NOMO-1 treated with dmso at 0.1 percent for 144 hours (cell line): ENCODE measurements around the gene TMEM247.
"Not testable (repeated sequence)": the region's sequence is repeated elsewhere in the genome, so short reads cannot be mapped to it uniquely, and the experiment has no call there.

Experiments used
- DNase-seq: peaks from one replicate; lab custom pipeline; 2025; ENCODE audit not compliant: unreplicated experiment; lab: John Stamatoyannopoulos, UW

Gene TMEM247

DNA sequence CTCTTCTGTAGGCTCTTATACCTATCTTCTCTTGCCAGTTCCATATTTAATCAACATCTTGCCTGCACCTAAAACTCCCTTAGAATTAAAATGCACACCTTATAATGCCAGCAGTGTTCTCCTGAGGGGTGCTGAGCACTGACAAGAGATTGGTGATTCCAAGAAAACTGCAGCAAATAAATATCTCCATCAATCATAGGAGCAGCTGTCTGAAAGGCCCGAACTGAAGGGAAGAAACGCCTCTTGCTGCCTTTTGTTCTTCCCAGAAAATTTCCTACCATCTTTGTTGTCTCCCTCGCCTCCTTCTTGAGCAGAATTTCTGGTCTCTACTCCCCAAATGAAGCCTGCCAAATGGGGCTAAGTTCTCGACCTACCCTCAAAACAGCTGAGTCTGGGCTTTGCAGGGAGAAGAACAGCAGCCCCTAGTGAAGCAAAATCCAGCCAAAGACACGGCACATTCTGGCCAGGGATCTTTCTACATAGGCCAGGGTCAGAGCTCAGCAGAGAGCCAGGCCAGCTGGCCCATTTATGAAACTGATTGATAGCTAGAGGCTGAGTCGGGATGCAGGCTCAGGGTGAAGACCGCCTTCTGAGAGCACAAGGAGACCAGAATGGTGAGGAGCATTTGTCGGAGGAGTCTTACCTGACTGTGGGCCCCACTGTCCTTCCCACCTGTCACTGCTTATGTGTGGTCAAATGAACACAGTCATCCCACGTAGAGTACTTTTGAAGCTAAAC lies 20.4 kb upstream of the TMEM247 start:
- DNase-seq = no peak

DNA sequence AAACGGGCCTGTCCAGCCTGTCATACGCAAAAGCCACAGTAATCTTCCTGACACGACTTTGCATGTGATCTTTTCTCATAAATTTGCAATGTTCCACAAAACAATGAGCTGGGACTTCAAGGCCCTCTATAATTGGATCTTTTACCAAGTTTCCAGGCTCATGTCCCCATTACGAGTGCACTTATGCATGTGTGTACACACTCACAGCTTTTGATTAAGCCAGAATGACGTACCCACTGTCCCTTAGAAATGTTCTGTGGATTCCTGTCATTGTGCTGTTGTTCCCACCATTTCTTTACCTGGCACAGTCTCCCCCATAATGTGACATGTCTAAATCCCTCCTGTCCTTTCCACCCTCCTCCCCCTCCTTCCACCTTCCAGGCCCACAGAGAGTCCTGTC lies 19.7 kb upstream of the TMEM247 start:
- no peak for DNase-seq

DNA sequence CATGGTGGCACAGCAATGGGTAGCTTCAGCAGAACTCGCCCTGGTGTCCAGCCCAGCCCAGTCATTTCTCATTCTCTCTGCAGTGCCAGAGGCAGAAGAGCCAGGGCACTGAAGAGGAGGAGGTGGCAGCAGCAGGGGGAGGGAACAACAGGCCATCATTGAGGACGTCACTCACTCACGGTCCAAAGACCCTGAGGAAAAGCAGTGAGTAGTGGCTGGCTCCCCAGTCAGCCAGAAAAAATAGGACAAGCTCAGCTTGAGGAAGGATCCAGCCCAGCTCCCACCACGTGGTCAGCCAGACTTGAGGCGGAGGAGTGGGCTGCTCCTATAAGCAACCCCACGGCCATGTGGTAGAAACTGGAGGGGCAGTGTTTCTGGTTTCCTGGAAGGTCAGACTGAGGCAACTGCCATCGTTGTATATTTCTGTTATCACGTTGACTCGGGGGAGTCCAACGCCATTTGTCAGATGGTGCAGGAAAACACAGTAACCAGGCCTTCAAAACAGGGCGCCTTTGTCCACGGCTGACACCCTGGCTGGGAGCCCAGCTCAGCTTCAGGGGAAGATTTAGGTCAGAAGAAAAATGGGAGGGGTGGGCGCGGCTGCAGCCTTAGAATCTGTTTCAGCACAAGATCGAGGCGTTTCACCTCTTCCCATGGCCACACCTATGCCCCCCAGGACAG lies 19.0 kb upstream of the TMEM247 start:
- no peak for DNase-seq

DNA sequence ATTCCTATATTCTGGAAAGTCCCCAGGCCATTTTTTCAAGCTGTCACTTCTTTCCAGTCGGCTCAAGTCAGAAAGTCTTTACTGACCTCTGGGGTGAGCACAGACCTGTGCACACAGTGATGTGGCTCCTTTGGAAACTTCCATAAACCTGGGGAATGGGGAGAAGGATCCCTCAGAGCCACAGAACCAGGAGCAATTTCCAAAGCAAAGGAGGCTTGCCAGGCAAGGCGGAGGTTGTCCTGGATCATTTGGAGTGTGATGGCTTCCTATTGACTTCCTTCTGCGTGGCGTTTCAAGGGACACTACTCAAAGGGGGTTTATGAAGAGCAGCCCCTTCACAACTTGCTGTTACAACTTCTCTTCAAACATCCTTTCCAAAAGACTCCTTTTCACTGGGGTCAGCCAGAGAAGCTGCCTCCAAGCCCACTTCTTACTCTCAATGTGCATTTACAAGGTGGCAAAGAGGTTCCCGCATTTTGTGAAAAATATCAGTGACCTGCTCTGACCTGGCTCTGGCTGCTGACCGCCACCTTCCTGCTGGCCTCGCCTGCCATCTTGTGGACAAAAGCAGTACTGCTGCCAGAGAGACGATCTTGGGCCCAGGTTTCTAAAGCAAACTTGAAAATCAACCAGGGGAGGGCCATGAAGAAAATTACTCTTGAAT lies 18.2 kb upstream of the TMEM247 start:
- peak; percentile 59 for DNase-seq

DNA sequence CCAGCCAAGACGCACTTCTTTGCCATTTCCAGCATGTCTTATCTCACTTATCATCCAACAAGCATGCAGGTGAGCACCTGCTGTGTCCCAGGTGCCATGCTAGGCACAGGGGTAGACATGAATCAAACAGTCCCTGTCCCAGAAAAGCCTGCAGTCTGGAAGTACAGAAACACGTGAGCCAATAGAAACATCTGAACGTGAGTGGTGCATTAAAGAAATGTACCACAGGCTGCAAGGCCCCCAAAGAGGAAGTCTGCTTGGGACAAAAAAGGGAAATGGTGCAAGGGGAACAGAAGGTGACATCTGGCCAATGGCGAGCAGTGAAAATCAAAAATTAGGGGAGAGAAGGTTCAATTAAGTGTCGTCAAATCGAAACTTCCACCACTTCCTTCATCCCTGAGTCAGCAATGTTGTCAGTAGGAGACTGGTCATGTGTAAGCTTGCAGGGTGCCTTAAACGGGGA lies 17.6 kb upstream of the TMEM247 start:
- peak; percentile 96 for DNase-seq

DNA sequence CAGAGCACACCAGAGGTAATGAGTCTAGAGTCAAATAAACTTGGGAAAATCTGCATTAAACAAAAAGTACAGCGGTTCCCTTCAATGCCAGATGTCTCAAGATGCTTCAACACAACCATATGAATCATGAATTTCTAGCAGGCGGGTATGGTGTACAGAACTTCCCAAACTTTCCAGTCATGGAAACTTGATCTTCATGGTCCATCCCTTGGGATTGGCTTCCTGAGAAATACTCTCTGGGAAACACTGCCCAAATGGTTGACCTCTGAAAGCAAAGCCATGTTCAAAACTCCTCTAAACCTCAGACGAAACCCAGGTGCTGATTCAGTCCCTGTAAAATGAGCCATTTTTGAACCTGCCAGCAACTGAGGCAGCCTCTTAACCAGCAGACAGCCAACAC lies 16.4 kb upstream of the TMEM247 start:
- no peak for DNase-seq

DNA sequence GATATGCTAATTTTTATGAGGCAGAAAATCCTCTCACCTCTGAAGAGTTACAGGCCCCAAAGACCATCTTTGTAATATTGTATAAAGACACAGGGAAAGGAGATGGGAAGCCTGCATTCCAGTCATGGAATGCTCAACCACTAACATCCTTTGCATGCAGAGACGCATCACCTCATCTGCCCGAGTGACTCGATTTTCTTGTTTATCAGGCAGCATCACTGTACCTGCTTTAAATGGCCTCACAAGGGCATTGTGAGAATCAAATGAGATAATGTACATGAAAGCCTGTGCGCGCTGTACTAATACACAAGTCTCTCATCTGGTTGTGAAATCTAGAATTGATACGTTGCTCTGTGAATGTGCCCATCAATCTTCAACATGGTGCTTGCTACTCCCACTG lies 10.2 kb upstream of the TMEM247 start:
- DNase-seq = no peak

DNA sequence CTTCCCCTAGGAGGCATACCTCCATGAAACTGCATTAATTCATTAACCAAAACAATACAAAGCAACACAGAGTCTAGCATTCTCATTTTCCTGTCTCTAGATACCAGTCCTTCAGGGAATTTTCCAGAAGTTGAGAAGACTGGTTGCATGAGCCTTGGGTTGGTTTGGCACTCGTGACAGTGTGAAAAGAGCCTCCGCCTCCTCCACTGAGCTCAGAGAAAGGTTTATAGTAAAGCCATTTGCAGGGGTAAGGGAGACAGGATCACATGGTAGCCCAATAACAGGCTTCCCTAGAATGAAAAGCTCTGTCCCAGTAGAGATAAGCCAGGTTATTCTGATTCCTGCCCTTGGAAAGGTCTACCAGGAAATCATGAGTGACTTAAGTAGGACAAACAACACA lies 9.7 kb upstream of the TMEM247 start:
- no peak for DNase-seq

DNA sequence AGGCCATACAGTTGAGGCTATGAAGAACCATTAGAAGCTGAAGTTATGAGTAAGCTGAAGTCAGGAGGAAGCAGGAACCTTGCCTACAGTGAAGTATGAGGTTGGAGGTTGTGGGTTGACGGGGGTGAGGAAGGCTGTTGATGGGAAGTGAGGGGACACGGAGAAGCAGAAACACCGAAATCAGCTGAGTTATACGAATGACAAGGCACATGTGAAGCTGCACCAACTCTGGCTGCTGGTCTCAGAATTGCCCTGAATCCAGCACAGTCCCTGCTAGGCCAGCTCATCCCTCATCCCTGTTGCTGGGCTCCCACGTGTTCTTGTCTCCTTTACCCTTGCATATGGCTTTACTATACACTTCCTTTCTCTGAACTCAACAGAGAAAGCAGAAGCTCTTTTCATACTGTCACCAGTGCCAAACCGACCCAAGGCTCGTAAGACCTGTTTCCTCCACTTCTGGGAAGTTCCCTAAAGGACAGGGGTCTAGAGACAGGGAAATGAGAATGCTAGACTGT lies 9.2 kb upstream of the TMEM247 start:
- DNase-seq = peak; percentile 60

DNA sequence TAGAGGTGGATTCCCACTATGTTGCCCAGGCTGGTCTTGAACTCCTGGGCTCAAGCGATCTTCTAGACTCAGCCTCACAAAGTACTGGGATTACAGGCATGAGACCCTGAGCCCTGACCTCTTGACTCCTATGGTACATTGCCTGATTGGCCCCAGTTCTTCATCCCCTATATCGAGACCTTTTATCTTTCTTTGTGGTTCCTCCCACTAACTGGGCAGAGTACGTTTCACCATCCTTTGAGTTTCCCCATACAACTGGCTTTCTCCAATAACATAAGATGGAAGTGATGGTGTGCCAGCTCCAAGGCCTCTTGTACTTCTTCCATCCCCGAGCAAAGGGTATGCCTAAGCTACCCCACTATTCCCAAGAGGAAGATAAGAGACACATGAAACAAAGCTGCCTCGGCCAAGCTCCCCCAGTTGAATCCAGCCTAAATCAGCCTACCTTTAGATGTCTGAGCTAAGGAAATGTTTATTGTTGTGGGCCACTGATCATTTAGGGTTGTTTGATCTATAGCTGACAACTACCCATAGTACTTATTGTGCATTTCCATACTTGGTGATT lies 8.3 kb upstream of the TMEM247 start:
- no peak for DNase-seq

DNA sequence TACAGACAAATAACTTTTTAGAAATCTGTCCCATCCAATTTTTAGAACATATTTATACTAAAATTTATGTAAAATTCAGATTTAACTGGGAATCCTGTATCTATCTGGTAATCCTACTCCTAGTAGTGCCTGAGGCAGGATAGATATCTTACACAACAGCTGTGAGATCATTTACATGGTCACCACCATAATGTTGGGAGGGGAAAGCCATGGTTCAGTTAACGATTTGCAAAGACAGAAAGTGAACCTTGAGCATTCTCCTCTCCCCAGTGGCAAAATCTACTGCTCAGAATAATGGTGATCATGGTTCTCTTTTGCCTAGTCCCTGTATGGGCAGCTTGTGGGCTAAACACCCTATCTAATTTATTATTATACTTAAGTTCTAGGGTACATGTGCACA lies 7.7 kb upstream of the TMEM247 start:
- DNase-seq = no peak

DNA sequence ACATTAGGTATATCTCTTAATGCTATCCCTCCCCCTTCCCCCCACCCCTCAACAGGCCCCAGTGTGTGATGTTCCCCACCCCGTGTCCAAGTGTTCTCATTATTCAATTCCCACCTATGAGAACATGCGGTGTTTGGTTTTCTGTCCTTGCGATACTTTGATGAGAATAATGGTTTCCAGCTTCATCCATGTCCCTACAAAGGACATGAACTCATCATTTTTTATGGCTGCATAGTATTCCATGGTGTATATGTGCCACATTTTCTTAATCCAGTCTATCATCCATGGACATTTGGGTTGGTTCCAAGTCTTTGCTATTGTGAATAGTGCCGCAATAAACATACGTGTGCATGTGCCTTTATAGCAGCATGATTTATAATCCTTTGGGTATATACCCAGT lies 7.2 kb upstream of the TMEM247 start:
- not testable (repeated sequence) for DNase-seq

DNA sequence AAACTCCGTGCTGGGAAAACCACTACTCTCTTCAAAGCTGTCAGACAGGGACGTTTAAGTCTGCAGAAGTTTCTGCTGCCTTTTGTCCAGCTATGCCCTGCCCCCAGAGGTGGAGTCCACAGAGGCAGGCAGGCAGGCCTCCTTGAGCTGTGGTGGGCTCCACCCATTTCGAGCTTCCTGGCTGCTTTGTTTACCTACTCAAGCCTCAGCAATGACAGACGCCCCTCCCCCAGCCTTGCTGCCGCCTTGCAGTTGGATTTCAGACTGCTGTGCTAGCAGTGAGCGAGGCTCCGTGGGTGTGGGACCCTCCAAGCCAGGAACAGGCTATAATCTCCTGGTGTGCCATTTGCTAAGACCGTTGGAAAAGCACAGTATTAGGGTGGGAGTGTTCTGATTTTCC lies 1.9 kb upstream of the TMEM247 start:
- DNase-seq = not testable (repeated sequence)

DNA sequence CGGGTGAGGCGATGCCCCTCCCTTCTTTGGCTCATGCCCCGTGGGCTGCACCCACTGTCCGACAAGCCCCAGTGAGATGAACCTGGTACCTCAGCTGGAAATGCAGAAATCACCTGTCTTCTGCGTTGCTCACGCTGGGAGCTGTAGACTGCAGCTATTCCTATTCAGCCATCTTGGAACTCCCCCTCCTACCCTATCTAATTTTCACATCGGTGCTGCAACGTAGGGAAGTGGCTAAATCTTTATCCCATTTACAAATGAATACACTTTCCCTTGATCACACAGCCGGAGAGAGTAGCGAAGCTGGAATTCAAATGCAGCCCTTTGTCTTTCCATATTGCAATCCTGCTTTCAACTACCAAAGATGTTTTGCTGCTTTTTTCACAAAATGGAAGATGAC lies 1.4 kb upstream of the TMEM247 start:
- no peak for DNase-seq

DNA sequence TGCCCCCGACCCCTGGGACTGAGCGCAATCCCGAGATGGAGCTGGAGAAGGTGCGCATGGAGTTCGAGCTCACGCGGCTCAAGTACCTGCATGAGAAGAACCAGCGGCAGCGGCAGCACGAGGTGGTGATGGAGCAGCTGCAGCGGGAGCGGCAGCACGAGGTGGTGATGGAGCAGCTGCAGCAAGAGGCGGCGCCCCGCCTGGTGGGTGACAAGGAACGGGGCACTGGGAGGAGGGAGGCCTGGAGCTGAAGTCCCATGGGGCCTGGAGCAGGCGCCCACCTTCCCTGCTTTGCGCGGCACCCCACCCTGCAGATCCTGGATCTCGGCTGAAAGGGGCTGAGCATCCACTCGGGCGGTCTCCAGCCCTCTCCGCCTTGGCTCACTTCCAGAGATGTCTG lies 1.2 kb downstream of the TMEM247 start:
- DNase-seq = no peak

DNA sequence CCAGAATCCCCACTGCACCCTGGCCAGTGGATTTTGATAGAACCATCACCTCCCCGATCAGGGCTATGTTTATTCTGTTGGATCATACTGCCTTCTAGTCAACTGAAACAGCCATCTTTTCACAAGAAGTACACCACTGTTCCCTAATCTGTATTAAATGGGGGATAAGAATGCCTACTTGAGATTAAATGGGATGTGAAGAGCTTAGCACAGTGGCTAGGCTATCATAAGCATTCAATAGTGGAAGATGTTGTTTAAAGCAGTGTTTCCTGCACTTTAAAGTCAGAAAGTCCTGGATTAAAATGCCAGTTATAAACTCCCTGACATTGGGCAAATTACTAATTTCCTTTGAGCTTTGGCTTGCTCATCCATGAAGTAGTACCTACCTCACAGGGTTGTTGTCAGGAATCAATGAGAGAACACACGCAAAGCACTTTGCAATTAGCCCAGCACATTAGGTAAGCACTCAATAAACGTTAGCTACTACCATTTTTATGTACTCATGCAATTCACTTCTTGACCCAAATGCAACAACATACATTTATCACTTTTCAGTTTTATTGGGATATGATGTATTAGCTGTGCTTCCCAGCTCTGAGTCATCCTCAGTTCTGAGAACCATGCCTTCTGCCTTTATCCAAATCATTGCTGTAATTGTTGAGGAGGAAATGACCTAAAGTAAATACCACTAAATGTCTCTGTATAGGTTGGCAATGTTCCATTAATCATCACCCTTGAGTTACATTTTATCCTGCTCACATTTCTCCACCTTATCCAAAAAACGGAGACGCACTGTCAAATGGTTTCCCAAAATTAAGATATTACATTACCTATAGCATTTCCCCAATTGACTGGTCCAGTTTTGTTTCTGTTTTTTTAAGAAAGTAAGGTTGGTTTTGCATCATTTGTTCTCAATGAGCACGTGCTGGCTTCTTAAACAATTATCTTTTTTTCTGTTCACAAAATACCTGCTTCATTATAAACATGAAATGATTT lies 2.1 kb downstream of the TMEM247 start:
- no peak for DNase-seq

DNA sequence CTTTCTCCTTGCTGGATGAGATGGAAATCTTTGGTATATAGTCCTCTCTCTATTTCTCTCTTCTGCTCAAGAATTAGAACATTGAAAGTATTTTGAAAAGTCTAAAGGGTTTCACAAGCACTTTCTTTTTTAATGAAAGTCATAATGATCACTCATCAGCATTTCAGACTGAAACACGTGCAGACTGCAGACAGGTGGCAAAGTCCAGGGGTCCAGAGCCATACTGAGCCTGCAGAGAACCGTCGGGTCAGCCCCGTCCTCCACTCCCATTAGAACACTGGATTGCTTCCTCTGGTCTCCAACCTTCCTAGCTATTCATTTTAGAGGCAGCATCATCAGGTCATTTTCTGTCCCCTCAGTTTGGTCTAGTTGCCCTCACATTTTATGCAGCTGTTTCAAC lies 3.1 kb downstream of the TMEM247 start:
- no peak for DNase-seq

DNA sequence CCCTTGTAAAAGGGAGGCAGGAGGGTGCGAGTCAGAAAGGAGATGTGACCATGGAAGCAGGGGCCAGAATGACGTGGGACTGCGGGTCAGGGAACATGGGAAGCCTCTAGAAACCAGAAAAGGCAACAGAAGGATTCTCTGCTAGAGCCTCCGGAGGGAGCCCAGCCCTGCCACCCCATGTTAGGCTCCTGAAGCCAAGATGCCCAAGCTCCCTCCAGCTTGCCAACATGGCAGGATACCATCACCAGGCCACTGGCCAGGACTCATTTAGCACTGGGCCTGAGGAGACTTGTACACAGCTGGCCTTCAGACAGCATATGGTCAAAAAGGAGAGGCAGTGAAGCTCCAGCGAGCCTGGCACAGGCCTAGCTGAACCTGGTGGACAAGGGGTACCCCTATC lies 5.6 kb downstream of the TMEM247 start:
- no peak for DNase-seq

DNA sequence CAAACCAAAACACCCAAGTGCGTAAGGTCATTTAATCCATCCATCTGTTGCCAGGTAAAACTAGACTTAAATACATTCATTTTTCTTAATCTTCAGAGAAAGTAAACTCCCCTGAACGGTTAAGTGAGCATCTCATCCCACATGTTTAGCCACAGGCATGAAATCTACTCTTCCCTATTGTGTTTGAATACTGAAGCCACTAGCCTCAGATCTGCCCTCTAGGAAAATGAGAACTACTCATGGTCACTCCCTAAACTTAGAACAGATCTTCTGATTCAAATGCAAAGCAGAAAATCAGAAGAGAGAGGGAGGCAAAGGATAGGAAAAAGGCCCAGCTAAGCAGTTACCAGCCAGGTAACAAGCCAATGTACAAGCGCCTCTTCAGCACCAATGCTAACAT lies 7.1 kb downstream of the TMEM247 start:
- DNase-seq = no peak

DNA sequence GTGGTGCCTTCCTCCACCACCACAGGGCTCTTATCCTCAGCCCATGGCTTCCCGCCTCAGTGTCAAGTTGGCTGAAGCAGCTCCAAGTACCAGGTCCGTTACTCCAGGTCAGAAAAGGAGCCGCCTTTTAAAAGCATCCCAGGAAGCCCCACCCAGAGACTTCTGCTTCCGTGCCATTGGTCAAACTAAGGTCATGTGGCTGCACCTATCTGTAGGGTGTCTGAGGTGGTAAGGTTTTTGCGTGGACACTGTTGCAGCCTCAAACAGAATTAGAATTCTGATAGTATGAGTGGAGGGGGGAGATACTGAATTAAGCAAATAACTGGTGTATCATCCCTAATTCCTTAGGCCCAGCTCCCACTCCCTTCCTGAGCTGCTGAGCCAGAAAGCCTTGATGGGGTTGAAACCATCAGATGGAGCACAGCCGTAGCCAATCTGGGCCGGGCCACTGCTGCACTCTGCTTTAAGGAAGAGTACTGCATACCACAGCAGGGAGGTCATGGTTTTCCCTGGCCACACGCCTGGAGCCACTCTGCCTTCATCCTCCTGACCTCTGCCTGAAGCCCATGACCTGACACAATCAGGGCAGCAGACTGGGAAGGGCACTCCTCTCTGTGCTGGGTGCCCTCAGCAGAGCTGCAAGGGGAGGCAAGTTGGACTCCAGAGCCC lies 8.4 kb downstream of the TMEM247 start:
- DNase-seq = no peak
